Measurements from ENCODE around the gene CASP9.

Gene CASP9

GRCh38 chr1:15524021-15524282 lies at the start of gene CASP9:
CASP9 (minus strand) TSS chr1:15524215; CDS start chr1:15524200, 15 bp downstream.
- no peak for DNase-seq

- no peak for DNase-seq
Observed at GRCh38 chr1:15573477-15573876, 49.5 kb upstream of the CASP9 start.

- DNase-seq, result no peak
Observed at GRCh38 chr1:15571266-15571665, 47.3 kb upstream of the CASP9 start.

- DNase-seq, result no peak
Observed at GRCh38 chr1:15570861-15571260, 46.8 kb upstream of the CASP9 start.

- no peak for DNase-seq
Observed at GRCh38 chr1:15568387-15569073, 44.5 kb upstream of the CASP9 start.

- DNase-seq, result no peak
Observed at GRCh38 chr1:15559189-15559810, 35.3 kb upstream of the CASP9 start.

GRCh38 chr1:15558516-15558915 lies 34.5 kb upstream of the CASP9 start:
- DNase-seq, result no peak

GRCh38 chr1:15557594-15557993 lies 33.6 kb upstream of the CASP9 start:
- DNase-seq, result no peak

GRCh38 chr1:15557008-15557407 lies 33.0 kb upstream of the CASP9 start:
- no peak for DNase-seq

GRCh38 chr1:15550573-15550972 lies 26.6 kb upstream of the CASP9 start:
- no peak for DNase-seq

- DNase-seq, result no peak
Observed at GRCh38 chr1:15546641-15547040, 22.6 kb upstream of the CASP9 start.

GRCh38 chr1:15543589-15544568 lies 19.9 kb upstream of the CASP9 start:
- no peak for DNase-seq

GRCh38 chr1:15543251-15543588 lies 19.2 kb upstream of the CASP9 start:
- DNase-seq, result no peak

- DNase-seq, result no peak
Observed at GRCh38 chr1:15542388-15543250, 18.6 kb upstream of the CASP9 start.

GRCh38 chr1:15541231-15541792 lies 17.3 kb upstream of the CASP9 start:
- DNase-seq, result no peak

- no peak for DNase-seq
Observed at GRCh38 chr1:15540186-15540585, 16.2 kb upstream of the CASP9 start.

- DNase-seq, result no peak
Observed at GRCh38 chr1:15538771-15539170, 14.8 kb upstream of the CASP9 start.

GRCh38 chr1:15531682-15532081 lies 7.7 kb upstream of the CASP9 start:
- DNase-seq, result no peak

GRCh38 chr1:15531003-15531402 lies 7.0 kb upstream of the CASP9 start:
- no peak for DNase-seq

GRCh38 chr1:15526490-15527339 lies 2.7 kb upstream of the CASP9 start, which contains the start of gene DNAJC16:
DNAJC16 (plus strand) TSS chr1:15526848; CDS start chr1:15529106, 2,258 bp downstream.
- DNase-seq, result peak; percentile 98

GRCh38 chr1:15526021-15526489 lies 2.0 kb upstream of the CASP9 start:
- DNase-seq, result peak; percentile 9

Measured in stimulated activated CD4-positive, alpha-beta T cell treated with anti-CD3 and anti-CD28 coated beads, Interleukin-15, amount 100 ng/mL, for 24 hours (primary cell).